Tibial nerve (tissue), 4 donors: Measurements from ENCODE around the gene GDF15. TPM values are rescaled to one million over a fixed set of nuclear protein-coding genes. Genes with fewer than 3 reads are reported as not detected.

Source experiments
- DNase-seq, 2 donors: peaks; one replicate each; pipeline ENCODE4 v3.0.0-alpha.2; 2019; ENCODE audit warnings: low spot score in 2 of 2
- H3K27ac ChIP-seq, 4 donors: fragments of 200-600 bp; sonication (generic) in 3 of 4; one replicate each; pipeline ENCODE4 v1.5.1; 2017 to 2019; ENCODE audit warnings: mild to moderate bottlenecking in 1 of 4
- H3K27me3 ChIP-seq, 2 donors: fragments of 200-600 bp; sonication (generic) in 1 of 2; one replicate each; pipeline versions ENCODE4 v1.5.1 to v1.6.0; 2017 to 2019
- H3K36me3 ChIP-seq, 3 donors: fragments of 200-600 bp; sonication (generic); one replicate each; pipeline ENCODE4 v1.5.1; 2018 to 2019
- H3K4me1 ChIP-seq, 4 donors: fragments of 200-600 bp; sonication (generic) in 3 of 4; one replicate each; pipeline ENCODE4 v1.5.1; 2017 to 2019
- H3K4me3 ChIP-seq, 4 donors: fragments of 200-600 bp; sonication (generic) in 3 of 4; one replicate each; pipeline ENCODE4 v1.5.1; 2017 to 2019; ENCODE audit warnings: mild to moderate bottlenecking in 1 of 4, moderate library complexity in 1 of 4
- H3K9me3 ChIP-seq, 4 donors: fragments of 200-600 bp; sonication (generic) in 3 of 4; one replicate each; pipeline ENCODE4 v1.5.1; 2017 to 2019
- CTCF ChIP-seq, 5 experiments: fragments of 200-600 bp in 3 of 5; fragments of 450-650 bp in 2 of 5; sonication (generic) in 3 of 5; IDR thresholded peaks; one replicate each; pipeline ENCODE4 v1.5.1; 2016 to 2019; ENCODE audit warnings: antibody characterized with exemption in 5 of 5, mild to moderate bottlenecking in 3 of 5, moderate library complexity in 2 of 5
- EP300 ChIP-seq, 2 donors: sonication (generic); formaldehyde crosslinking; IDR thresholded peaks; one replicate each; pipeline ENCODE4 v1.6.1; 2017; ENCODE audit warnings: antibody characterized with exemption in 2 of 2, mild to moderate bottlenecking in 1 of 2
- POLR2A ChIP-seq, 2 donors: fragments of 450-650 bp; IDR thresholded peaks; one replicate each; pipeline ENCODE4 v1.6.1; 2017; ENCODE audit warnings: antibody characterized with exemption in 2 of 2, mild to moderate bottlenecking in 2 of 2, moderate library complexity in 2 of 2
- WGBS, 2 donors: methylation state at CpG; one replicate each; pipeline ENCODE4 v1.1.5; 2018; 5-methylcytosine and 5-hydroxymethylcytosine counted together
- total RNA-seq, 4 donors: library from RNA; depleted of rRNA; stranded (reverse); fragments of >200 nt; gene quantifications; one replicate each; pipeline ENCODE4 v1.1.0, GENCODE V29; 2016

GDF15 gene
- total RNA-seq, 4 donors from 2014 or later: 4.2 to 31.0 (median 13.2) TPM

GRCh38 chr19:18434411-18435175 is 48.6 kb downstream of the GDF15 start:
- H3K36me3 ChIP-seq: peaks cover 0 to 36% (median 0%) of the 10 kb centered on the region in 3 donors
- WGBS, 2 donors: 86 to 87% methylated on average over 18 to 21 of the region's 21 CpGs
- H3K9me3 ChIP-seq: no peaks in the 10 kb centered on the region
- peaks cover 0 to 68% (median 29%) of the 10 kb centered on the region in 4 donors for H3K4me1 ChIP-seq
- H3K27me3 ChIP-seq: no peaks in the 10 kb centered on the region
- no peak for DNase-seq
- H3K4me3 ChIP-seq: no peak overlapping the region
- H3K27ac ChIP-seq: peak overlapping the region in 2 of 4 donors; percentile 5 to 79
- no peak for TF ChIP-seq CTCF (IDR thresholded peaks at IDR 0.05)
- no peak for TF ChIP-seq POLR2A (IDR thresholded peaks at IDR 0.05)
- TF ChIP-seq EP300 (IDR thresholded peaks at IDR 0.05): no peak

- DNase-seq: no peak
Observed at GRCh38 chr19:18435178-18435841, 49.4 kb downstream of the GDF15 start.

GRCh38 chr19:18435842-18436670 is 50.1 kb downstream of the GDF15 start:
- no peak for DNase-seq
- peak overlapping the region in 3 of 4 donors; percentile 63 to 85 (median 82) for H3K27ac ChIP-seq
- H3K27me3 ChIP-seq: no peaks in the 10 kb centered on the region
- peaks cover 0 to 61% (median 25%) of the 10 kb centered on the region in 4 donors for H3K4me1 ChIP-seq
- H3K9me3 ChIP-seq: no peaks in the 10 kb centered on the region
- H3K4me3 ChIP-seq: peak overlapping the region in 1 of 4 donors; percentile 71
- 83 to 86% methylated on average over 38 to 42 of the region's 46 CpGs for WGBS, 2 donors
- no peak for TF ChIP-seq EP300 (IDR thresholded peaks at IDR 0.05)
- TF ChIP-seq POLR2A (IDR thresholded peaks at IDR 0.05): no peak
- no peak for TF ChIP-seq CTCF (IDR thresholded peaks at IDR 0.05)
- peaks cover 0 to 31% (median 0%) of the 10 kb centered on the region in 3 donors for H3K36me3 ChIP-seq

More at GRCh38 chr19:18435178-18435841, 49.4 kb downstream of the GDF15 start:
- Histone ChIP-seq H3K4me1 (peaks cover 0 to 62% (median 25%) of the 10 kb centered on the region in 4 donors), H3K4me3 (no peak overlapping the region), H3K27me3 (no peaks in the 10 kb centered on the region), H3K27ac (no peak overlapping the region), H3K9me3 (no peaks in the 10 kb centered on the region), H3K36me3 (peaks cover 0 to 36% (median 0%) of the 10 kb centered on the region in 3 donors)
- no peak for TF ChIP-seq POLR2A (IDR thresholded peaks at IDR 0.05)
- no peak for TF ChIP-seq EP300 (IDR thresholded peaks at IDR 0.05)
- no peak for TF ChIP-seq CTCF (IDR thresholded peaks at IDR 0.05)
- WGBS, 2 donors: 96 to 97% methylated on average over 39 to 41 of the region's 49 CpGs

- no peak for TF ChIP-seq POLR2A (IDR thresholded peaks at IDR 0.05)
- TF ChIP-seq CTCF (IDR thresholded peaks at IDR 0.05): peak in 1 of 5 experiments; percentile 15
- TF ChIP-seq EP300 (IDR thresholded peaks at IDR 0.05): no peak
- Histone ChIP-seq H3K4me1 (peaks cover 0 to 61% (median 22%) of the 10 kb centered on the region in 4 donors), H3K36me3 (peaks cover 0 to 23% (median 0%) of the 10 kb centered on the region in 3 donors), H3K27ac (peak overlapping the region in 3 of 4 donors; percentile 63 to 85 (median 82)), H3K4me3 (peak overlapping the region; percentile 34 to 72 (median 64)), H3K9me3 (no peaks in the 10 kb centered on the region), H3K27me3 (no peaks in the 10 kb centered on the region)
- DNase-seq: peak in 1 of 2 donors; percentile 60
- 35 to 56% methylated on average over 21 to 52 of the region's 67 CpGs for WGBS, 2 donors
Observed at GRCh38 chr19:18436671-18437490, 50.9 kb downstream of the GDF15 start.
